ENCODE measurements around the gene ZNF783.
"Not testable (repeated sequence)": the region's sequence is repeated elsewhere in the genome, so short reads cannot be mapped to it uniquely, and the experiment has no call there.

ZNF783 gene

GRCh38 chr7:149261829-149262617, at the start of gene ZNF783:
Gene ZNF783 (plus strand): TSS chr7:149262196. CDS start chr7:149262334, 138 bp downstream.
- peak; percentile 61 for DNase-seq (ENCODE audit: low read depth, low spot score)

GRCh38 chr7:149214020-149214720, 47.8 kb upstream of the ZNF783 start:
- DNase-seq (ENCODE audit: low read depth, low spot score): no peak

GRCh38 chr7:149216402-149216801, 45.6 kb upstream of the ZNF783 start:
- DNase-seq (ENCODE audit: low read depth, low spot score): no peak

DNA sequence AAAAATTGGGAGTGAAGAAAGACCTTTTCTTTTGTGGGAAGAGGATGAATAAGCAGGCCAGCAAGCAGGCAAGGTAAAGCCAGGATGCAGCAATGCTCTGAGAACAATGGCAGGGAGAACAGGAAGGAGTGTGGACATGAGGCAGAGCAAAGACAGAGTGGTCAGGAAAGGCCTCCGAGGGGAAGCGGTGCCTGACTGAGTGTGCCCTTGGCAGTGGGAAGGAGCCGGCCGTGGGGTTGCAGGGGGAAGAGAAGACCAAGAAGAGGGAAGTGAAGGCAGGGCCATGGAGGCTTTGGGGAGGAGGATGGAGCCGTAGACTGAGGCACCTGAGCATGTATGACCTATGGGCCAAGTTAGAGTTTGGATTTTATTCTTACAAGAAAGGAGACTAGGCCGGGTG, 44.4 kb upstream of the ZNF783 start:
- no peak for DNase-seq (ENCODE audit: low read depth, low spot score)

- no peak for DNase-seq (ENCODE audit: low read depth, low spot score)
These were observed 43.3 kb upstream of the ZNF783 start for GRCh38 chr7:149218469-149219420.

GRCh38 chr7:149220534-149220933, 41.5 kb upstream of the ZNF783 start:
- no peak for DNase-seq (ENCODE audit: low read depth, low spot score)

DNA sequence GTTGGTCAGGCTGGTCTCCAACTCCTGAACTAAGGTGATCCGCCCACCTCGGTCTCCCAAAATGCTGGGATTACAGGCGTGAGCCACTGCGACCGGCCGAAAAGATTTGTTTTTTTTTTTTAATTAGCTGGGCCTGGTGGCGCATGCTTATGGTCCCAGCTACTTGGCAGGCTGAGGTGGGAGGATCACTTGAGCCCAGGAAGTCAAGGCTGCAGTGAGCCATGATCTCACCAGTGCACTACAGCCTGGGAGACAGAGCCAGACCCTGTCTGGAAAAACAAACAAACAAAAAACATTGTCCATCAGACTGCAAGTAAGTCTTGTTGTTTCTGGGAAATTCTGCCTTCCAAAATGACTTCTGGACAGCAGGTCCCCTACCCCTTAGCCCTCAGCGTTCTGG, 38.8 kb upstream of the ZNF783 start:
- no peak for DNase-seq (ENCODE audit: low read depth, low spot score)

- DNase-seq (ENCODE audit: low read depth, low spot score): no peak
These were observed 38.2 kb upstream of the ZNF783 start for GRCh38 chr7:149223761-149224160.

DNA sequence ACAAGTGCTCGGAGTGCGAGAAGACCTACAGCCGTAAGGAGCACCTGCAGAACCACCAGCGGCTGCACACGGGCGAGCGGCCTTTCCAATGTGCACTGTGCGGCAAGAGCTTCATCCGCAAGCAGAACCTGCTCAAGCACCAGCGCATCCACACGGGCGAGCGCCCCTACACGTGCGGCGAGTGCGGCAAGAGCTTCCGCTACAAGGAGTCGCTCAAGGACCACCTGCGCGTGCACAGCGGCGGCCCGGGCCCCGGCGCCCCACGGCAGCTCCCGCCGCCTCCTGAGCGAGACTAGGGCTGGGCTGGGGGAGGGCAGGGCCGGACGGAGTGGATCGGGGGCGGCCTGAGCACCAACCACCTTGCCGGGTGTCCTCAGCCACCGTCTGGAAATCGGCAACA, 37.6 kb upstream of the ZNF783 start:
- DNase-seq (ENCODE audit: low read depth, low spot score): no peak

GRCh38 chr7:149225106-149225505, 36.9 kb upstream of the ZNF783 start:
- DNase-seq (ENCODE audit: low read depth, low spot score): no peak

DNA sequence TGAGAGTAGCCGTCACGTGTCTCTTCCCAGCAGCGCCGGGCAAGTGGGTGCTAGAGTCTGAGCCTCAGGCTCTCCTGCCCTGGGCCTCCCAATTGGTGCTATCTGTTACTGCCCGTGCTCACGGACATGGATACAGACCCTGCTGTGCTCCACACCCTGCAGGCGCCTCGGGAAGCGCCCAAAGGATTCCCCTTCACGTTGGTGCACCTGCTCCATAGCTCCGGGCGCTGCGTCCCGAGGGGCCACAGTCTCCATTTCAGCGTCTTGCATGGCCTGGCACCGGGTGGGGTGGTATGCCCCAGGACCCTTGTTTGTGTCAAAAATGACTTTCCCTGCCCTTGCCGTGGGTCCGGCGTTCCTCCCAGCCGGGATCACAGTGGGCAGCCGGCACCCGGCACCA, 36.3 kb upstream of the ZNF783 start:
- no peak for DNase-seq (ENCODE audit: low read depth, low spot score)

DNA sequence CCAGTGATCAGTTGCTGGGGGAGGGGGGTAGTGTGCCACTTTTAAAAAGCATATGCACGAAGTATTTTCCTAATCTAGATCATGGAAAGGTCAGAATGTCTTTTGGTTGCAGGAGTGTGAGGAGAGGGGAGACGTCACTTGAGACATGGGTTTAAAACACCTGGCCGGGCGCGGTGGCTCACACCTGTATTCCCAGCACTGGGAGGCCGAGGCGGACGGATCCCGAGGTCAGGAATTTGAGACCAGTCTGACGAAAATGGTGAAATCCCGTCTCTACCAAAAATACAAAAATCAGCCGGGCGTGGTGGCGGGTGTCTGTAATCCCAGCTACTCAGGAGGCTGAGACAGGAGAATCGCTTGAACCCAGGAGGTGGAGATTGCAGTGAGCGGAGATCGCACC, 35.6 kb upstream of the ZNF783 start:
- not testable (repeated sequence) for DNase-seq (ENCODE audit: low read depth, low spot score)

GRCh38 chr7:149226840-149227494, 35.0 kb upstream of the ZNF783 start:
- no peak for DNase-seq (ENCODE audit: low read depth, low spot score)

DNA sequence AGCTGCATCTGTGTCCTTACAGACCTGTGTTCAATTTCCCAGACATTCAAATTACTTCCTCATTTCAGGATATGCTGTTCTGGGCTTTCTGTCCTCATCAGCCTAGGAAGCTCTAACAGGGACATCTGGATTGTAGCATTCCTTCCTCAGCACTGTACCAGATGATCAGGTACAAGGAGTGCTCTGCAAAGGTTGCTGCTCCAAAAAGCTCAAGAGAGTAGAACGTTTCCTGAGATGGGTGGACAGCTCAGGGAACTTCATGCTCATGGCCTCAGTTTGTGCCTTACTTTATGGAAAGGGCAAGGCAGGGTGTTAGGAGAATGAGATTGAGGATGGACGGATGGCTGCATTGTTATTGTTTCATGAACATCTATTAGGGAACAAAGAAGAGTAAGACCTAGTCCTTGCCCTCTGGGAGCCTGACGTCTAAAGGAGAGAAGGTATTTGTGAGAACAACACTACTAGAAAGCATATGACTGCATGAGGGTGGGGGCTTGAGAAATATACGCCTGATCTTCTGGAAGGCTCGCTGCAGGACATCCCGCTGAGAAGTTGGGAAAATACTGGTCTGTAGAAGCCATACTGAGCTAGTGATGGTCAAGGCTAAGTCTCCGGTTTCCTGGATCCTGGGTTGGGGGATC, 33.0 kb upstream of the ZNF783 start:
- DNase-seq (ENCODE audit: low read depth, low spot score): no peak

GRCh38 chr7:149229526-149229925, 32.5 kb upstream of the ZNF783 start:
- DNase-seq (ENCODE audit: low read depth, low spot score): no peak

- no peak for DNase-seq (ENCODE audit: low read depth, low spot score)
These were observed 29.6 kb upstream of the ZNF783 start for GRCh38 chr7:149232362-149232761.

- not testable (repeated sequence) for DNase-seq (ENCODE audit: low read depth, low spot score)
These were observed 28.3 kb upstream of the ZNF783 start for GRCh38 chr7:149233655-149234204.

DNA sequence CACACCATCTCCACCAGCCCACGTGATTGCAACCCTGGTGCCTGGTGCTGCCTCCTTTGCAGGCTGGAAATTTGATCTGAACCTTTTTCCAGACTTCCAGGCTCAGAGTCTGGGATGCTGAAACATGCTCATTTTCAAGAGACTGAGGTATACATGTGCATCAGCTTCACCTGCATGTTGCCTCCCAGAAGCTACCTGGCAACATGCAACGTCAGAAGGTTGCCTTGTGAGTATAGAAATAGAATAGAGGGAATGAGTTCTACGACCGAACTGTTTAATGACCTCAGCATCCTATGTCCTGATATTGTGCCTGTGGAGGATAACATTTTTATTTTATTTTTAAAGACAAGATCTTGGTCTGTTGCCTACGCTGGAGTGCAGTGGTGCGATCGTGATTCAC, 24.5 kb upstream of the ZNF783 start:
- DNase-seq (ENCODE audit: low read depth, low spot score): no peak

DNA sequence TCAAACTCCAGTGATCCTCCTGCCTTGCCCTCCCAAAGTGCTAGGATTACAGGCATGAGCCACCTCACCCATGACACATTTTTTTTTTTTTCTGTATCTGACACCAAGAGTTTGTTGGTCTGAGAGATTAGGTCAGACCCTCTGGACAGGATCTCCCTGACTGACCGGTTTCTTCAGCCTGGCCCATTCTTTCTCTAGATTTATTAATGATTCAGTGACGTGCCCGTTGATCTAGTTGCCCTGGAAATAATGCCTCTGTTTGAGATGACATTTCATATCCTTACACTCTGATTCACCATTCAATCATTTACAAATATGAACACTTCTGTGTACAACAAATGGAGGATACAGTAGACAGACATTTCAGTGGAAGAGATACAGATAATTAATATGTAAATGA, 23.9 kb upstream of the ZNF783 start:
- no peak for DNase-seq (ENCODE audit: low read depth, low spot score)

DNA sequence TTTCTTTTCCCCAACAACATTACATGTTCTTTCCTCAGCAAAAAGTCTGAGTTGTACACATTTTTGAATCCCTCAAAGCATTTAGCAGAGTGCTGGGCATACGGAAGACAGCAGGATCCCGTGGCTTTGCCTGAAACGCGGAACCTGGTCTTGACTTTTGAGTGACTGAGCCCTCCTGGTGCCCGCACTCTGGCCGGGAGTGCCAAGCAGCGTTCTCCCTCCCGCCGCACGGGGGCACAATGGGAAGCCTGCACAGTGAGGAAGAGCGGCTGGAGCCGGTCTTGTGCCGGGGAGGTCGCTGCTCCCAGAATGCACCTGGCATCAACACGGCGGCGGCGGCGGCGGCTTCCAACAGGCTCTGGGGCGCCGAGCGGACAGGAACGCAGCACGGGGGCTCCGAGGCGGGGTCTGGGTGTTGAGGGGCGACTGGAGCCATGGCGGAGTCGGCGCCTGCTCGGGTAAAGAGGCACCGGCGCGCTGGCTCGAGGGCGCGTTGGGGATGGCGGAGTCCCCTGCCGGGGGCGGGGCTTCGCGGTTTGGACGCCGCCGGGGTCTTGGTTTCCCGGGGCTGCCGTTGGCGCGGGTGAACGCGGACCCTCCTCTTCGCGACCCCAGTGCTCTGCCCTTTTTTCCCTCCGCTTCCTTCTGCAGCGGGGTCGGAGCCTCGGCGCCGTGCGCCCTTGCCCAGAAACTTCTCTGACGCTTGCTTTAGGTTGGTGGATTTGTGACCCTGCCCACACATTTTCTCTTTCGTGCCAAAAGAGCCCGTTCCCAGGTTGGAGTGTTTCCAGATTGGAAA, 22.5 kb upstream of the ZNF783 start, which contains the start of gene ZNF212:
Gene ZNF212 (plus strand): TSS at position 307 of the 799 bp plus-strand sequence. CDS start 128 bp downstream, at position 435.
- DNase-seq (ENCODE audit: low read depth, low spot score): peak; percentile 84

All from activated CD4-positive, CD25-positive, alpha-beta regulatory T cell treated with anti-CD3 and anti-CD28 coated beads, Interleukin-2, amount 50 U/mL, for 16 hours (primary cell).